ENCODE data around the gene SLC7A6.

GRCh38 chr16:68232335-68232734 is 32.0 kb upstream of the SLC7A6 start:
- no peak for TF ChIP-seq POU6F1 (CRISPR knock-in tag; IDR thresholded peaks at IDR 0.05; ENCODE audit: borderline replicate concordance, low read depth)
- no peak for TF ChIP-seq TSHZ2 (CRISPR knock-in tag; IDR thresholded peaks at IDR 0.05)
- TF ChIP-seq RARB (CRISPR knock-in tag; IDR thresholded peaks at IDR 0.05), result no peak
- TF ChIP-seq ZFP3 (CRISPR knock-in tag; IDR thresholded peaks at IDR 0.05), result no peak
- no peak for TF ChIP-seq ISL1 (CRISPR knock-in tag; IDR thresholded peaks at IDR 0.05)
- TF ChIP-seq PPARA (CRISPR knock-in tag; IDR thresholded peaks at IDR 0.05; ENCODE audit: borderline replicate concordance), result no peak
- no peak for TF ChIP-seq ZFP30 (CRISPR knock-in tag; IDR thresholded peaks at IDR 0.05)
- TF ChIP-seq ZC3H10 (CRISPR knock-in tag; IDR thresholded peaks at IDR 0.05), result no peak
- no peak for TF ChIP-seq SNAI2 (CRISPR knock-in tag; IDR thresholded peaks at IDR 0.05)
- no peak for TF ChIP-seq ZNF70 (CRISPR knock-in tag; IDR thresholded peaks at IDR 0.05)

Measured in SK-N-SH treated with all-trans-retinoic acid at 6 μM for 48 hours (cell line).